HPDE6-E6E7 (cell line): ENCODE measurements around the gene CTNNA2.
"Not testable (repeated sequence)": the region's sequence is repeated elsewhere in the genome, so short reads cannot be mapped to it uniquely, and the experiment has no call there.

ENCODE experiments used
- DNase-seq: peaks from one replicate; pipeline ENCODE4 v3.0.0; 2011; ENCODE audit warnings: missing footprints; ENCODE audit errors: extremely low spot score

The CTNNA2 gene

GRCh38 chr2:80203929-80204328 lies 691.1 kb downstream of the CTNNA2 start:
- not testable (repeated sequence) for DNase-seq

- DNase-seq: no peak
Measured at GRCh38 chr2:80205498-80205897, 692.6 kb downstream of the CTNNA2 start.

GRCh38 chr2:80209458-80209857 lies 696.6 kb downstream of the CTNNA2 start:
- DNase-seq: no peak

- DNase-seq: no peak
Measured at GRCh38 chr2:80217446-80217845, 704.6 kb downstream of the CTNNA2 start.

- DNase-seq: no peak
Measured at GRCh38 chr2:80222644-80223043, 709.8 kb downstream of the CTNNA2 start.

- DNase-seq: no peak
Measured at GRCh38 chr2:80231421-80231820, 718.6 kb downstream of the CTNNA2 start.

- no peak for DNase-seq
Measured at GRCh38 chr2:80233333-80233732, 720.5 kb downstream of the CTNNA2 start.

- DNase-seq: peak; percentile 3
Measured at GRCh38 chr2:80238692-80239469, 726.0 kb downstream of the CTNNA2 start.

GRCh38 chr2:80242355-80242910 lies 729.6 kb downstream of the CTNNA2 start:
- no peak for DNase-seq

- no peak for DNase-seq
Measured at GRCh38 chr2:80244905-80245584, 732.2 kb downstream of the CTNNA2 start.

- DNase-seq: no peak
Measured at GRCh38 chr2:80246534-80246933, 733.7 kb downstream of the CTNNA2 start.

GRCh38 chr2:80247339-80247738 lies 734.5 kb downstream of the CTNNA2 start:
- DNase-seq: no peak

GRCh38 chr2:80248146-80248545 lies 735.3 kb downstream of the CTNNA2 start:
- no peak for DNase-seq

- no peak for DNase-seq
Measured at GRCh38 chr2:80252294-80252986, 739.6 kb downstream of the CTNNA2 start.

- DNase-seq: peak; percentile 4
Measured at GRCh38 chr2:80255918-80256781, 743.3 kb downstream of the CTNNA2 start.

- no peak for DNase-seq
Measured at GRCh38 chr2:80256782-80257167, 743.9 kb downstream of the CTNNA2 start.

GRCh38 chr2:80257450-80257849 lies 744.6 kb downstream of the CTNNA2 start:
- no peak for DNase-seq

- DNase-seq: no peak
Measured at GRCh38 chr2:80258341-80258740, 745.5 kb downstream of the CTNNA2 start.

- DNase-seq: no peak
Measured at GRCh38 chr2:80258793-80259192, 745.9 kb downstream of the CTNNA2 start.

- DNase-seq: no peak
Measured at GRCh38 chr2:80259292-80259691, 746.4 kb downstream of the CTNNA2 start.

- no peak for DNase-seq
Measured at GRCh38 chr2:80266231-80266630, 753.4 kb downstream of the CTNNA2 start.
